ENCODE measurements around the gene UPB1. TPM values are rescaled to one million over a fixed set of nuclear protein-coding genes. Genes with fewer than 3 reads are reported as not detected.

Gene UPB1
- total and polyA plus RNA-seq, 9 of the 15 experiments (the other 6 are each of a cell fraction or from before 2014, with no cell fraction given) = 0.06 to 0.11 TPM; not detected in 7

DNA sequence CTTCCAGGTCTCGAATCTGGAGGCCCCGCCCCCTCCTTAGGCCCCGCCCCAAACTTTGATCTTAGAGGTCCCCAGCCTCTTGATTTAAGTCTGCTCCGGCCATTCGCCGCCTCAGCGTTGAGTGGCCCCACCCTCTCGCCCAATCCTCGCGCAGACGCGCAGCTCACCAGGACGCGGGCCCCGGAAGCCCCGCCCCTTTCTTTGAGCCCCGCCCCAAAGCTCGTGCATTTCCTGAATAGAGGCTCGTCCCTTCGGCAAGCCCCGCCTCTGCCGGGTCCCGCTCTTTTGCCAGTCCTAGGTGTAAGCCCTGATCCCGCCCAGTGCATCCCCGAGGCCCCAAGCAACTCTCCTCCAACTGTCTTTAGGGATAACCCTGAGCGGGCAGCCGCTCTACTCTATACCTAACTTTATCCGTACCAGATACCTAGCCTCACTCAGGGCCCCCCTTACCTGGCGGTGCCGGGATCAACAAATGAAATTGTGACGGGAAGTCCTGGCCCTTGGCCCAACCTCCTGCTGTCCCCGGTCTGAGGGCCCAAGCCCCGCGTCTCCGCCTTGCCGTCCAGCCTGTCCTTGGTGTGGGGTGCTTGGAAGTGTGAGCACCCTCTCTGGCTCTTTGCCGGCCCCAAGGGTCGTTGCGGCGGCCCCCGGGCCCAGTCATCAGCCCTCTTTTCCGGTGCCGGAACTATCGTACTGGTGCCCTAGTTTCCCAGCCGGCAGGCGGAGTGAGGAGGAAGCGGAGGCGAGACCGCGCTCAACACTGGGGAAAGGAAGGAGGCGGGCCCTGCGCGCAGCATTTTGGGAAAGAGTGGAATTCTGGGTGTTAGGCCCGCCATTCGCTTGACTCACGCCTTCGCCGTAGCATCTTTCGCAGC is 60.3 kb downstream of the UPB1 start, which contains the start of gene SNRPD3 (continued):
- TF ChIP-seq, protein P1, sequence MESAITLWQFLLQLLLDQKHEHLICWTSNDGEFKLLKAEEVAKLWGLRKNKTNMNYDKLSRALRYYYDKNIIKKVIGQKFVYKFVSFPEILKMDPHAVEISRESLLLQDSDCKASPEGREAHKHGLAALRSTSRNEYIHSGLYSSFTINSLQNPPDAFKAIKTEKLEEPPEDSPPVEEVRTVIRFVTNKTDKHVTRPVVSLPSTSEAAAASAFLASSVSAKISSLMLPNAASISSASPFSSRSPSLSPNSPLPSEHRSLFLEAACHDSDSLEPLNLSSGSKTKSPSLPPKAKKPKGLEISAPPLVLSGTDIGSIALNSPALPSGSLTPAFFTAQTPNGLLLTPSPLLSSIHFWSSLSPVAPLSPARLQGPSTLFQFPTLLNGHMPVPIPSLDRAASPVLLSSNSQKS (CRISPR knock-in tag; IDR thresholded peaks at IDR 0.05) = no peak
- TF ChIP-seq YY1 (IDR thresholded peaks at IDR 0.05; ENCODE audit: borderline replicate concordance in 1 of 3, control insufficient read depth in 1 of 3, extremely low read depth in 1 of 3, insufficient read depth in 3 of 3, insufficient read length in 1 of 3, insufficient replicate concordance in 2 of 3, low read depth in 1 of 3, low read length in 2 of 3) (peak; percentile 25 to 86 (median 83)), TCF7L2 (IDR thresholded peaks at IDR 0.05; ENCODE audit: low read depth, low read length) (no peak), PPARD (CRISPR knock-in tag; IDR thresholded peaks at IDR 0.05) (no peak), ZC3H4 (CRISPR knock-in tag; IDR thresholded peaks at IDR 0.05; ENCODE audit: borderline replicate concordance) (no peak), MCM7 (IDR thresholded peaks at IDR 0.05) (no peak), KDM1A (IDR thresholded peaks at IDR 0.05) (no peak), FOXA1 (IDR thresholded peaks at IDR 0.05; ENCODE audit: borderline replicate concordance) (no peak), ASH1L (IDR thresholded peaks at IDR 0.05; ENCODE audit: borderline replicate concordance, low read depth, partially characterized antibody) (no peak), MECOM (CRISPR knock-in tag; IDR thresholded peaks at IDR 0.05) (no peak), GABPB1 (CRISPR knock-in tag; IDR thresholded peaks at IDR 0.05) (peak; percentile 96), RHOXF2B (CRISPR knock-in tag; conservative IDR thresholded peaks at IDR 0.05) (no peak), ZNF586 (CRISPR knock-in tag; conservative IDR thresholded peaks at IDR 0.05) (no peak), MTF1 (CRISPR knock-in tag; IDR thresholded peaks at IDR 0.05; ENCODE audit: borderline replicate concordance) (no peak), TAF1 (IDR thresholded peaks at IDR 0.05; ENCODE audit: control insufficient read depth, extremely low read depth, insufficient read depth, low read length, severe bottlenecking) (peak; percentile 89), RCOR1 (IDR thresholded peaks at IDR 0.05; ENCODE audit: borderline replicate concordance in 1 of 2, low read depth in 2 of 2, low read length in 2 of 2) (no peak), POU5F1 (IDR thresholded peaks at IDR 0.05; ENCODE audit: borderline replicate concordance, low read depth, low read length, partially characterized antibody) (no peak)
- TF ChIP-seq, protein P2, sequence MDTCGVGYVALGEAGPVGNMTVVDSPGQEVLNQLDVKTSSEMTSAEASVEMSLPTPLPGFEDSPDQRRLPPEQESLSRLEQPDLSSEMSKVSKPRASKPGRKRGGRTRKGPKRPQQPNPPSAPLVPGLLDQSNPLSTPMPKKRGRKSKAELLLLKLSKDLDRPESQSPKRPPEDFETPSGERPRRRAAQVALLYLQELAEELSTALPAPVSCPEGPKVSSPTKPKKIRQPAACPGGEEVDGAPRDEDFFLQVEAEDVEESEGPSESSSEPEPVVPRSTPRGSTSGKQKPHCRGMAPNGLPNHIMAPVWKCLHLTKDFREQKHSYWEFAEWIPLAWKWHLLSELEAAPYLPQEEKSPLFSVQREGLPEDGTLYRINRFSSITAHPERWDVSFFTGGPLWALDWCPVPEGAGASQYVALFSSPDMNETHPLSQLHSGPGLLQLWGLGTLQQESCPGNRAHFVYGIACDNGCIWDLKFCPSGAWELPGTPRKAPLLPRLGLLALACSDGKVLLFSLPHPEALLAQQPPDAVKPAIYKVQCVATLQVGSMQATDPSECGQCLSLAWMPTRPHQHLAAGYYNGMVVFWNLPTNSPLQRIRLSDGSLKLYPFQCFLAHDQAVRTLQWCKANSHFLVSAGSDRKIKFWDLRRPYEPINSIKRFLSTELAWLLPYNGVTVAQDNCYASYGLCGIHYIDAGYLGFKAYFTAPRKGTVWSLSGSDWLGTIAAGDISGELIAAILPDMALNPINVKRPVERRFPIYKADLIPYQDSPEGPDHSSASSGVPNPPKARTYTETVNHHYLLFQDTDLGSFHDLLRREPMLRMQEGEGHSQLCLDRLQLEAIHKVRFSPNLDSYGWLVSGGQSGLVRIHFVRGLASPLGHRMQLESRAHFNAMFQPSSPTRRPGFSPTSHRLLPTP (IDR thresholded peaks at IDR 0.05; ENCODE audit: borderline replicate concordance, extremely low read depth, insufficient read length) = no peak
- TF ChIP-seq, protein P3, sequence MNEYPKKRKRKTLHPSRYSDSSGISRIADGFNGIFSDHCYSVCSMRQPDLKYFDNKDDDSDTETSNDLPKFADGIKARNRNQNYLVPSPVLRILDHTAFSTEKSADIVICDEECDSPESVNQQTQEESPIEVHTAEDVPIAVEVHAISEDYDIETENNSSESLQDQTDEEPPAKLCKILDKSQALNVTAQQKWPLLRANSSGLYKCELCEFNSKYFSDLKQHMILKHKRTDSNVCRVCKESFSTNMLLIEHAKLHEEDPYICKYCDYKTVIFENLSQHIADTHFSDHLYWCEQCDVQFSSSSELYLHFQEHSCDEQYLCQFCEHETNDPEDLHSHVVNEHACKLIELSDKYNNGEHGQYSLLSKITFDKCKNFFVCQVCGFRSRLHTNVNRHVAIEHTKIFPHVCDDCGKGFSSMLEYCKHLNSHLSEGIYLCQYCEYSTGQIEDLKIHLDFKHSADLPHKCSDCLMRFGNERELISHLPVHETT (CRISPR knock-in tag; conservative IDR thresholded peaks at IDR 0.05 in 1 of 2, IDR thresholded peaks at IDR 0.05 in 1 of 2) = peak in 1 of 2 experiments; percentile 94; a peak in 2 of 4 replicates
- TF ChIP-seq, protein P4, sequence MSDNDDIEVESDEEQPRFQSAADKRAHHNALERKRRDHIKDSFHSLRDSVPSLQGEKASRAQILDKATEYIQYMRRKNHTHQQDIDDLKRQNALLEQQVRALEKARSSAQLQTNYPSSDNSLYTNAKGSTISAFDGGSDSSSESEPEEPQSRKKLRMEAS (CRISPR knock-in tag; IDR thresholded peaks at IDR 0.05) = peak; percentile 69

All from K562 (cell line).